ENCODE measurements around the gene RNASEH2B. TPM values are rescaled to one million over a fixed set of nuclear protein-coding genes. Genes with fewer than 3 reads are reported as not detected.

RNASEH2B gene
- total and polyA plus RNA-seq, 2 experiments from 2014 or later, result 22.3 to 30.9 TPM

DNA sequence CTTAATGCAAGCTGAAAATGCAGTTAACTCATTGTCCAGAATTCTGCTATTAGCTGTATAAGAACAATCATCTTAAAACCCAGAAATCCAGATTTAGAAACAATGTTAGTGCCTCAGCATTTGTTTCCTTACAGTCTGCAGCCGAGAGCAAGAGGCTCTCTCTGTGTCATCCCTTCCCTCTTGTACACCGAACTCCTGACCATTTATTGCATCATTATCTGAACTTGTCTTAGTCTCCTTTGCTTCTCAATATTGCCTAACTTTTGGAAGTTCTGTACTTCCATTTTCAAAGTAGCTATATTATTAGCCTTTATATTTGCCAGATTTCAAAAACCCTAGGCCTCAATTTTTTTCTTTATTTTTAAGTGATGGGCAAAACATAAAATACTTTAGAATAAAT lies 27.1 kb downstream of the RNASEH2B start:
- 87% methylated on average over 2 of the region's 2 CpGs for WGBS (ENCODE audit: low lambda C conversion rate, missing lambda C conversion rate)
- Histone ChIP-seq H3K4me2 (no peak overlapping the region), H3K79me2 (no peaks in the 10 kb centered on the region), H3K27me3 (no peaks in the 10 kb centered on the region), H3K9me3 (ENCODE audit: low read depth) (no peaks in the 10 kb centered on the region), H2AFZ (no peak overlapping the region), H3K4me1 (ENCODE audit: insufficient read depth) (no peaks in the 10 kb centered on the region), H3K9me2 (replicated peaks; ENCODE audit: insufficient read depth) (no peaks in the 10 kb centered on the region), H3K36me3 (replicated peaks; ENCODE audit: insufficient read depth, low read depth) (no peaks in the 10 kb centered on the region), H3K4me3 (no peak overlapping the region), H4K20me1 (ENCODE audit: insufficient read depth, poor library complexity, severe bottlenecking) (no peaks in the 10 kb centered on the region), H3K27ac (no peak overlapping the region)
- no peak for DNase-seq (ENCODE audit: low spot score)
- TF ChIP-seq EZH2phosphoT487 (IDR thresholded peaks at IDR 0.05; ENCODE audit: low read depth, severe bottlenecking, unreplicated experiment), result no peak
- TF ChIP-seq EZH2 (IDR thresholded peaks at IDR 0.05; ENCODE audit: borderline replicate concordance), result no peak
- TF ChIP-seq, protein P1, sequence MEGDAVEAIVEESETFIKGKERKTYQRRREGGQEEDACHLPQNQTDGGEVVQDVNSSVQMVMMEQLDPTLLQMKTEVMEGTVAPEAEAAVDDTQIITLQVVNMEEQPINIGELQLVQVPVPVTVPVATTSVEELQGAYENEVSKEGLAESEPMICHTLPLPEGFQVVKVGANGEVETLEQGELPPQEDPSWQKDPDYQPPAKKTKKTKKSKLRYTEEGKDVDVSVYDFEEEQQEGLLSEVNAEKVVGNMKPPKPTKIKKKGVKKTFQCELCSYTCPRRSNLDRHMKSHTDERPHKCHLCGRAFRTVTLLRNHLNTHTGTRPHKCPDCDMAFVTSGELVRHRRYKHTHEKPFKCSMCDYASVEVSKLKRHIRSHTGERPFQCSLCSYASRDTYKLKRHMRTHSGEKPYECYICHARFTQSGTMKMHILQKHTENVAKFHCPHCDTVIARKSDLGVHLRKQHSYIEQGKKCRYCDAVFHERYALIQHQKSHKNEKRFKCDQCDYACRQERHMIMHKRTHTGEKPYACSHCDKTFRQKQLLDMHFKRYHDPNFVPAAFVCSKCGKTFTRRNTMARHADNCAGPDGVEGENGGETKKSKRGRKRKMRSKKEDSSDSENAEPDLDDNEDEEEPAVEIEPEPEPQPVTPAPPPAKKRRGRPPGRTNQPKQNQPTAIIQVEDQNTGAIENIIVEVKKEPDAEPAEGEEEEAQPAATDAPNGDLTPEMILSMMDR (IDR thresholded peaks at IDR 0.05; ENCODE audit: poor library complexity), result no peak

DNA sequence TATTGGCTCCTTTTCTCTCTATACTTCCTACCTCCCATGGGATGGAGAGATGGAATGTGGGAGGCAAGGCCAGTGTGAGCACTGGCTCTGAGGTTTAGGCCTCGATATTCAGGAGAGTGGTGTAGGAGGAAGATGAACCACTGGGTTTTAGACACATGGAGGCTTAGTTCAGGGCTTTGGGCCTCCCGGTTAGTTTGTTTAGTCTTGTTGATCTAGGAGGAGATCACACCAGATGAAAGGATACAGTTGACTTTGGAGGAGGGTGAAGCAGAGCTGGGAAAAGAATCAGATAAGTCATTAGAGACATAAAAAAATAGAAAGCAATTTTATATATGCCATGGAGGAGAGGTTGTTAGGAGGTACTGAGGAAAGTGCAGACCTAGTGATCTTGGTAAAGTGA lies 30.9 kb downstream of the RNASEH2B start:
- Histone ChIP-seq H4K20me1 (ENCODE audit: insufficient read depth, poor library complexity, severe bottlenecking) (no peaks in the 10 kb centered on the region), H3K36me3 (replicated peaks; ENCODE audit: insufficient read depth, low read depth) (no peaks in the 10 kb centered on the region), H3K27ac (no peak overlapping the region), H3K4me2 (no peak overlapping the region), H3K4me3 (no peak overlapping the region), H3K79me2 (no peaks in the 10 kb centered on the region), H3K4me1 (ENCODE audit: insufficient read depth) (no peaks in the 10 kb centered on the region), H3K9me2 (replicated peaks; ENCODE audit: insufficient read depth) (no peaks in the 10 kb centered on the region), H3K9me3 (ENCODE audit: low read depth) (no peaks in the 10 kb centered on the region), H2AFZ (no peak overlapping the region), H3K27me3 (no peaks in the 10 kb centered on the region)
- TF ChIP-seq EZH2 (IDR thresholded peaks at IDR 0.05; ENCODE audit: borderline replicate concordance), result no peak
- TF ChIP-seq, protein P1 (IDR thresholded peaks at IDR 0.05; ENCODE audit: poor library complexity), result no peak
- TF ChIP-seq EZH2phosphoT487 (IDR thresholded peaks at IDR 0.05; ENCODE audit: low read depth, severe bottlenecking, unreplicated experiment), result no peak
- no peak for DNase-seq (ENCODE audit: low spot score)
- WGBS (ENCODE audit: low lambda C conversion rate, missing lambda C conversion rate), result 58% methylated on average over 2 of the region's 2 CpGs

DNA sequence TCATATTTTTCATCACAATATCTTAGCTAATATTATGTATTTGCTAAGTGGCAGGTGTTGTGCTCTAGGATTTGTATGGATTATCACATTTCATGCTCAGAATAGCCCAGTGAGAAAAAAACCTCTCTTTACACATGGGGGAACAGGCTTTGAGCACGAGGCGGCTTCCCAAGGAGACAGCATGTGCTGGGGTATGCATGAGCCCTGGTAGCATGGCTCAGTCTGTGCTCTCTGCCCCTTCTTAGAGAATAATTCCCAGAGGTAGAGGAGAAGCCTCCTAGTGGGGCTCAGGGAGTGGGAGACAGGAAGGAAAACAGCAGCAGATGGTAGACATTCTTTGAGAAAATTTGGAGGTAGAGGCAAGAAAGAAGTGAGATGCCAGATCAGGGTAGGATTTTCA lies 31.6 kb downstream of the RNASEH2B start:
- no peak overlapping the region for H2AFZ ChIP-seq
- no peak for DNase-seq (ENCODE audit: low spot score)
- no peaks in the 10 kb centered on the region for H4K20me1 ChIP-seq (ENCODE audit: insufficient read depth, poor library complexity, severe bottlenecking)
- H3K9me3 ChIP-seq (ENCODE audit: low read depth), result no peaks in the 10 kb centered on the region
- H3K27ac ChIP-seq, result no peak overlapping the region
- TF ChIP-seq EZH2 (IDR thresholded peaks at IDR 0.05; ENCODE audit: borderline replicate concordance) (no peak), EZH2phosphoT487 (IDR thresholded peaks at IDR 0.05; ENCODE audit: low read depth, severe bottlenecking, unreplicated experiment) (no peak)
- TF ChIP-seq, protein P1 (IDR thresholded peaks at IDR 0.05; ENCODE audit: poor library complexity), result no peak
- H3K27me3 ChIP-seq, result no peaks in the 10 kb centered on the region
- H3K79me2 ChIP-seq, result no peaks in the 10 kb centered on the region
- no peaks in the 10 kb centered on the region for H3K9me2 ChIP-seq (replicated peaks; ENCODE audit: insufficient read depth)
- no peak overlapping the region for H3K4me3 ChIP-seq
- no peaks in the 10 kb centered on the region for H3K36me3 ChIP-seq (replicated peaks; ENCODE audit: insufficient read depth, low read depth)
- H3K4me1 ChIP-seq (ENCODE audit: insufficient read depth), result no peaks in the 10 kb centered on the region
- WGBS (ENCODE audit: low lambda C conversion rate, missing lambda C conversion rate), result 91% methylated on average over 2 of the region's 2 CpGs
- H3K4me2 ChIP-seq, result no peak overlapping the region
